IMR-90 (cell line): ENCODE data around the gene URB2. TPM values are rescaled to one million over a fixed set of nuclear protein-coding genes. Genes with fewer than 3 reads are reported as not detected.

ENCODE experiments used
- ATAC-seq: fragments of 200-7000 bp; cut with Tn5 transposase; 2 replicates; pipeline ENCODE4 v1.9.1; 2020; ENCODE audit warnings: low read depth, mild to moderate bottlenecking, moderate library complexity
- BruUV-seq: library from RNA; stranded (reverse); fragments of 400-500 nt; replicated peaks from 2 replicates; lab custom pipeline; 2021; lab: Mats Ljungman, UMichigan
- CTCF ChIA-PET: fragments of 300-600 bp; formaldehyde crosslinking; extraction: SDS; loops from one replicate; lab custom pipeline; 2021; ENCODE audit warnings: antibody characterized with exemption; lab: Yijun Ruan, JAX
- POLR2A ChIA-PET: fragments of 300-600 bp; sonication (Branson Sonifier 250); formaldehyde crosslinking; loops from one replicate; lab custom pipeline; 2022; ENCODE audit warnings: antibody characterized with exemption; ENCODE audit not compliant: unreplicated experiment; lab: Charles Lee
- DNase-seq: peaks from one replicate; pipeline ENCODE4 v3.0.0; 2013
- H2AFZ ChIP-seq: replicated peaks from 2 replicates; pipeline ENCODE3; 2013; ENCODE audit warnings: low read length, mild to moderate bottlenecking; ENCODE audit not compliant: poor library complexity
- H2AK5ac ChIP-seq: 2 replicates; pipeline ENCODE4 v1.6.1; 2013; ENCODE audit warnings: low read depth, low read length, inconsistent platforms
- H2AK9ac ChIP-seq: replicated peaks from 2 replicates; pipeline ENCODE3; 2013; ENCODE audit warnings: mild to moderate bottlenecking, low read depth, low read length, moderate library complexity; ENCODE audit not compliant: poor library complexity
- H2BK120ac ChIP-seq: 2 replicates; pipeline ENCODE4 v1.6.1; 2013; ENCODE audit warnings: low read depth, low read length, inconsistent platforms
- H2BK15ac ChIP-seq: 3 replicates; pipeline ENCODE4 v1.6.1; 2013; ENCODE audit warnings: low read depth, low read length, inconsistent platforms
- H2BK20ac ChIP-seq: 2 replicates; pipeline ENCODE4 v1.6.1; 2013; ENCODE audit warnings: low read depth, mild to moderate bottlenecking, inconsistent platforms, low read length, moderate library complexity
- H2BK5ac ChIP-seq: 2 replicates; pipeline ENCODE4 v1.6.1; 2013; ENCODE audit warnings: mild to moderate bottlenecking, low read depth, low read length, inconsistent platforms; ENCODE audit not compliant: poor library complexity, severe bottlenecking
- H3K14ac ChIP-seq: replicated peaks from 2 replicates; pipeline ENCODE4 v1.6.1; 2013; ENCODE audit warnings: low read depth, low read length, inconsistent platforms
- H3K18ac ChIP-seq: 2 replicates; pipeline ENCODE4 v1.6.1; 2013; ENCODE audit warnings: low read depth, low read length, control low read depth
- H3K23ac ChIP-seq: 2 replicates; pipeline ENCODE4 v1.6.1; 2013; ENCODE audit warnings: low read depth, low read length, inconsistent platforms
- H3K27ac ChIP-seq: 2 replicates; pipeline ENCODE4 v1.5.1; 2013; ENCODE audit warnings: mild to moderate bottlenecking, control low read depth, low read length; ENCODE audit not compliant: insufficient read depth
- H3K27me3 ChIP-seq: 2 replicates; pipeline ENCODE4 v1.6.1; 2013; ENCODE audit warnings: low read length; ENCODE audit not compliant: control insufficient read depth, insufficient read depth
- H3K36me3 ChIP-seq: 2 replicates; pipeline ENCODE4 v1.6.1; 2013; ENCODE audit warnings: low read length, mixed read lengths; ENCODE audit not compliant: control insufficient read depth, insufficient read depth
- H3K4ac ChIP-seq: 2 replicates; pipeline ENCODE4 v1.6.1; 2013; ENCODE audit warnings: low read depth, low read length, inconsistent platforms
- H3K4me1 ChIP-seq: 2 replicates; pipeline ENCODE4 v1.6.1; 2013; ENCODE audit warnings: low read length, mixed read lengths; ENCODE audit not compliant: control insufficient read depth, insufficient read depth
- H3K4me2 ChIP-seq: 2 replicates; pipeline ENCODE4 v1.6.1; 2013; ENCODE audit warnings: low read depth, mild to moderate bottlenecking, control low read depth, low read length, moderate library complexity
- H3K4me3 ChIP-seq: 2 replicates; pipeline ENCODE4 v1.5.1; 2013; ENCODE audit warnings: low read depth, mild to moderate bottlenecking, control low read depth, low read length, moderate library complexity; ENCODE audit not compliant: insufficient read depth
- H3K56ac ChIP-seq: 2 replicates; pipeline ENCODE4 v1.6.1; 2013; ENCODE audit warnings: low read length, inconsistent platforms; ENCODE audit not compliant: insufficient read depth; ENCODE audit errors: extremely low read depth
- H3K79me1 ChIP-seq, 2 experiments: 2 replicates each; pipeline ENCODE4 v1.6.1; 2013; ENCODE audit warnings: low read length in 2 of 2, inconsistent platforms in 1 of 2, low read depth in 1 of 2
- H3K9ac ChIP-seq: 2 replicates; pipeline ENCODE4 v1.6.1; 2013; ENCODE audit warnings: low read depth, low read length, control low read depth
- H3K9me1 ChIP-seq: 2 replicates; pipeline ENCODE4 v1.6.1; 2013; ENCODE audit warnings: low read length, inconsistent platforms; ENCODE audit not compliant: insufficient read depth
- H3K9me3 ChIP-seq: 2 replicates; pipeline ENCODE4 v1.6.1; 2013; ENCODE audit warnings: low read length; ENCODE audit not compliant: control insufficient read depth, insufficient read depth
- H4K20me1 ChIP-seq: 2 replicates; pipeline ENCODE4 v1.6.1; 2013; ENCODE audit warnings: low read length, inconsistent platforms; ENCODE audit not compliant: insufficient read depth
- H4K5ac ChIP-seq: 2 replicates; pipeline ENCODE4 v1.6.1; 2013; ENCODE audit warnings: mild to moderate bottlenecking, low read depth, low read length, control low read depth
- H4K8ac ChIP-seq, 2 experiments: 2 replicates each; pipeline ENCODE4 v1.6.1; 2013; ENCODE audit warnings: low read depth in 2 of 2, low read length in 2 of 2, control low read depth in 1 of 2, inconsistent platforms in 1 of 2
- H4K91ac ChIP-seq: 2 replicates; pipeline ENCODE4 v1.6.1; 2013; ENCODE audit warnings: low read depth, low read length, inconsistent platforms; ENCODE audit not compliant: insufficient read depth
- BHLHE40 ChIP-seq: fragments of 150-350 bp; IDR thresholded peaks from 2 replicates; pipeline ENCODE4 v1.6.1; 2016; ENCODE audit warnings: mild to moderate bottlenecking, low read depth, low read length
- ELK1 ChIP-seq: fragments of 150-350 bp; IDR thresholded peaks from 2 replicates; pipeline ENCODE4 v1.6.1; 2016; ENCODE audit warnings: low read depth, mild to moderate bottlenecking, low read length, moderate library complexity, borderline replicate concordance
- MAFK ChIP-seq: IDR thresholded peaks from 2 replicates; pipeline ENCODE4 v1.6.1; 2012; ENCODE audit warnings: low read depth, low read length, improper control_type of control experiment
- MAZ ChIP-seq: IDR thresholded peaks from 2 replicates; pipeline ENCODE4 v1.6.1; 2012; ENCODE audit warnings: low read depth, mild to moderate bottlenecking, low read length, improper control_type of control experiment, moderate library complexity, borderline replicate concordance
- NFE2L2 ChIP-seq: fragments of 150-350 bp; IDR thresholded peaks from 2 replicates; pipeline ENCODE4 v1.6.1; 2016; ENCODE audit warnings: low read depth, mild to moderate bottlenecking, low read length
- RAD21 ChIP-seq: IDR thresholded peaks from 2 replicates; pipeline ENCODE4 v1.6.1; 2012; ENCODE audit warnings: low read length, improper control_type of control experiment
- RFX5 ChIP-seq: IDR thresholded peaks from 2 replicates; pipeline ENCODE4 v1.8.0; 2012; ENCODE audit warnings: low read depth, mild to moderate bottlenecking, low read length, moderate library complexity
- SMC3 ChIP-seq: fragments of 150-350 bp; IDR thresholded peaks from 2 replicates; pipeline ENCODE4 v1.6.1; 2016; ENCODE audit warnings: low read depth, mild to moderate bottlenecking, antibody characterized with exemption, low read length, moderate library complexity
- WGBS, 2 experiments: methylation state at CpG; one replicate each; pipeline versions ENCODE4 v1.1.5 to v1.1.7; 2013; ENCODE audit warnings: missing lambda C conversion rate in 2 of 2; ENCODE audit not compliant: insufficient read length in 1 of 2; ENCODE audit errors: extremely low coverage in 2 of 2; 5-methylcytosine and 5-hydroxymethylcytosine counted together
- dilution Hi-C: fragments of 300-500 bp; cut with HindIII; formaldehyde crosslinking; loops from one replicate; pipeline ENCODE4 v1.14.3; 2018; ENCODE audit warnings: low sequenced_read_pairs; ENCODE audit not compliant: unreplicated experiment
- in situ Hi-C: fragments of 300-500 bp; cut with MboI; formaldehyde crosslinking; loops from 3 replicates; pipeline ENCODE4 v1.14.3; 2019; ENCODE audit warnings: low sequenced_read_pairs, inconsistent platforms, mixed read lengths
- intact Hi-C: fragments of 100-400 bp; cut with micrococcal nuclease; formaldehyde crosslinking; loops from 2 replicates; pipeline ENCODE4 v1.10.0; 2022
- polyA plus RNA-seq, 3 experiments: library from polyadenylated mRNA; depleted of rRNA; stranded (reverse); fragments of >200 nt; gene quantifications; 2 replicates each; pipeline ENCODE4 v1.2.3, GENCODE V29; 2012; ENCODE audit warnings: low replicate concordance in 1 of 3
- total RNA-seq: library from RNA; depleted of rRNA; stranded (reverse); fragments of >200 nt; gene quantifications from 2 replicates; pipeline ENCODE4 v1.2.3, GENCODE V29; 2012

The URB2 gene
- total and polyA plus RNA-seq, 2 of the 4 experiments (the other 2 are of a cell fraction), result 5.9 to 15.4 TPM

GRCh38 chr1:229640455-229640854 is 14.4 kb downstream of the URB2 start:
- Histone ChIP-seq H3K9ac (no peak overlapping the region), H3K27ac (no peak overlapping the region), H3K27me3 (no peaks in the 10 kb centered on the region), H2AK5ac (no peak overlapping the region), H3K4ac (no peak overlapping the region), H4K8ac (no peak overlapping the region), H3K4me3 (no peak overlapping the region), H3K4me1 (peaks cover 4% of the 10 kb centered on the region; the same call in 1 of the 2 replicates), H2BK120ac (no peak overlapping the region), H3K23ac (no peak overlapping the region), H4K91ac (no peak overlapping the region), H3K14ac (no peak overlapping the region), H3K18ac (no peak overlapping the region), H4K5ac (no peak overlapping the region), H3K36me3 (peaks cover 35% of the 10 kb centered on the region), H3K9me3 (no peaks in the 10 kb centered on the region), H2AFZ (no peak overlapping the region), H3K56ac (no peak overlapping the region), H3K4me2 (no peak overlapping the region), H2BK15ac (no peak overlapping the region), H3K79me1 (peaks cover 25 to 35% of the 10 kb centered on the region in 2 experiments; a peak in 3 of 4 replicates), H3K9me1 (no peaks in the 10 kb centered on the region), H2BK20ac (no peak overlapping the region), H2AK9ac (no peak overlapping the region), H4K20me1 (peaks cover 19% of the 10 kb centered on the region; the same call in 1 of the 2 replicates), H2BK5ac (no peak overlapping the region)
- no TSS peak for BruUV-seq
- TF ChIP-seq ELK1 (no peak), NFE2L2 (no peak), RAD21 (no peak), SMC3 (no peak), MAFK (no peak), RFX5 (no peak), MAZ (no peak), BHLHE40 (no peak)
- dilution Hi-C loops, result no loop called here
- intact Hi-C loops, result no loop called here
- ATAC-seq, result no peak
- WGBS, 2 experiments, result 94% methylated on average over 5 of the region's 12 CpGs; no CpG with 5 or more reads in 1 of the 2 experiments
- ChIA-PET POLR2A (no interaction called here), CTCF (no interaction called here)
- in situ Hi-C loops, result no loop called here
- DNase-seq, result no peak
